Measurements from ENCODE around the gene DDX11.
"Not testable (repeated sequence)": the region's sequence is repeated elsewhere in the genome, so short reads cannot be mapped to it uniquely, and the experiment has no call there.

Gene DDX11

DNA sequence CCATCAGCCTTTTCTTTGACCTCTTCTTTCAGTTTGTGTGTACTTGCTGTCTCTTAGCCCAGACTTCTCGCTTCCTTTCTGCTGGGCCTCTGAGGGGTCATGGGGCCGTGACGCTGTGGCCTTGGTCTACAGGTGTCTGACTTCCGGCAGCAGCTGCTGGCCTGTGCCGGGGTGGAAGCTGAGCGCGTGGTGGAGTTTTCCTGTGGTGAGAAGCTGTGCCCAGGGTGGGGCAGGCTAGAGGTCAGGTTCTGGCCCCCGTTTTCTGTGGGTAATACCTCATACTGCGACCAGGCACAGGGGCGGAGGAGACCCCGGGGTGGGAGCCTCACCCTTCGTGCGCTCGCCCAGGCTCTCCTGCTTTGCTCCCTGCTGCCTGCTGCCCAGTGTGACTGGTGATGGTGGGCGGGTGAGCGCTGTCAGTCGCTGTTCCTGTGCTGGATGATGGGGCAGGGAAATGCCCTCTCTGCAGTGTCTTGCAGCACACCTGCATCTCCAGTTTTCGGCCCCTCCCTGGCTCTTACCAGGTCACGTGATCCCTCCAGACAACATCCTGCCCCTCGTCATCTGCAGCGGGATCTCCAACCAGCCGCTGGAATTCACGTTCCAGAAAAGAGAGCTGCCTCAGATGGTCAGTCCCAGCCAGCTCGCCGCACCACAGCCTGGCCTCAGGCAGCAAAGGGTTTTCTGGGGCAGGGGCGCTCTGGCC is 27.0 kb downstream of the DDX11 start:
- FAIRE-seq, result not testable (repeated sequence)

DNA sequence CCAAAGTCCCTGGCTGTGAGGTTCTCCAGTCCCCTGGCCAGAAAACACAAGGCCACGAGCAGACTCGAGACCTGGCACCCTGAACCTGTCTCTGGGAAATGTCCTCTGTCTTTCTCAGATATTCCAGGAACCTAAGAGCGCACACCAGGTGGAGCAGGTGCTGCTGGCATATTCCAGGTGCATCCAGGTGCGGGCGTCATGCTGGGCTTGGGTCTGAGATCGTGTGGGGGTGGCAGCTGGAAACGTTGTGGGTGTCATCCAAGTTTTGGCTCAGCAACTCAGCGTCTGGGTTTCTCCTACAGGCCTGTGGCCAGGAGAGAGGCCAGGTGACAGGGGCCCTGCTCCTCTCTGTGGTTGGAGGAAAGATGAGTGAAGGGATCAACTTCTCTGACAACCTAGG is 28.5 kb downstream of the DDX11 start:
- not testable (repeated sequence) for FAIRE-seq

DNA sequence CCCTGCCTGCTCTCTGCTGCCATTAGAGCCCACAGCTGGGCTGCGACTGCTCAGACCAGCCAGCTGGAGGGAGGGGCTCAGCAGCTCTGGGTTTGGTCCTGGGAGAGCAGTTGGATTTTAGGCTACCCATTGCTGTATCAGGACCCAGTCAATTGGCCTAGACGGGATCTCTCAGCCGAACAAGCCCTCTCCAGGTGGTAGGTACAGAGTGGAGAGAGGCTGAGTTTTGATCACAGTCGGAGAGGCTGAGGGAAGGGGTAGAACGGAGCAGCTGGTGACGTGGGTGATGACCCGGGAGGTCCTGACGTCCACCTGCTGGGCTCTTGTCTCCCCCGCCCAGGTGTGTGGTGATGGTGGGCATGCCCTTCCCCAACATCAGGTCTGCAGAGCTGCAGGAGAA is 28.9 kb downstream of the DDX11 start:
- not testable (repeated sequence) for FAIRE-seq

DNA sequence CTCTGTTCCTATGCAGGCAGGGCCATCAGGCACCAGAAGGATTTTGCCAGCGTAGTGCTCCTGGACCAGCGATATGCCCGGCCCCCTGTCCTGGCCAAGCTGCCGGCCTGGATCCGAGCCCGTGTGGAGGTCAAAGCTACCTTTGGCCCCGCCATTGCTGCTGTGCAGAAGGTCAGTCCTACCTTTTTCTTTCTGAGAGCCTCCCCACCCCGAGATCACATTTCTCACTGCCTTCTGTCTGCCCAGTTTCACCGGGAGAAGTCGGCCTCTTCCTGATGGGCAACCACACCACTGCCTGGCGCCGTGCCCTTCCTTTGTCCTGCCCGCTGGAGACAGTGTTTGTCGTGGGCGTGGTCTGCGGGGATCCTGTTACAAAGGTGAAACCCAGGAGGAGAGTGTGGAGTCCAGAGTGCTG is 29.9 kb downstream of the DDX11 start:
- not testable (repeated sequence) for FAIRE-seq

DNA sequence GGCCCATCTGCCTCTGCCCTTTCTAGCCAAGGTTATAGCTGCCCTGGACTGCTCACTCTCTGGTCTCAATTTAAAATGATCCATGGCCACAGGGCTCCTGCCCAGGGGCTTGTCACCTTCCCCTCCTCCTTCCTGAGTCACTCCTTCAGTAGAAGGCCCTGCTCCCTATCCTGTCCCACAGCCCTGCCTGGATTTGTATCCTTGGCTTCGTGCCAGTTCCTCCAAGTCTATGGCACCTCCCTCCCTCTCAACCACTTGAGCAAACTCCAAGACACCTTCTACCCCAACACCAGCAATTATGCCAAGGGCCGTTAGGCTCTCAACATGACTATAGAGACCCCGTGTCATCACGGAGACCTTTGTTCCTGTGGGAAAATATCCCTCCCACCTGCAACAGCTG is 30.6 kb downstream of the DDX11 start:
- not testable (repeated sequence) for FAIRE-seq

DNA sequence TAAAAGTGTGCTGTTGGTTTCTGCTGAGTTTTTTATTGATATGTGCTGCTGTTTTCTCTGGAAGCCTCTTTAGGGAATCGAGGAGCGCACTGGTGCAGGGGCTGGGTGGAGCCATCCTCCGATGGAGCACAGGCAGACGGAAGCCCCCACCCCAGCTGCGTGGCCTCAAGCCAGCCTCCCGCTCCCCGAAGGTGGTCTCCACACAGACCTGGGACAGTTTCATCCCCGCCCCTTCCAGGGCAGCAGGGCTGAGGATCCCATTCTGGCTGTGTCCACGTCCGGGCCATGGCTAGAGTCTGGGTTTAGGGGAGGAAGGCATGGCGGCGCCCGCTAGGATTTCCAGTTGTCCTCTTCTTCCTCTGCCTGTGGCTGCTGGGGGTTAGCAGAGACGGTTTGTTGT is 31.1 kb downstream of the DDX11 start:
- not testable (repeated sequence) for FAIRE-seq

DNA sequence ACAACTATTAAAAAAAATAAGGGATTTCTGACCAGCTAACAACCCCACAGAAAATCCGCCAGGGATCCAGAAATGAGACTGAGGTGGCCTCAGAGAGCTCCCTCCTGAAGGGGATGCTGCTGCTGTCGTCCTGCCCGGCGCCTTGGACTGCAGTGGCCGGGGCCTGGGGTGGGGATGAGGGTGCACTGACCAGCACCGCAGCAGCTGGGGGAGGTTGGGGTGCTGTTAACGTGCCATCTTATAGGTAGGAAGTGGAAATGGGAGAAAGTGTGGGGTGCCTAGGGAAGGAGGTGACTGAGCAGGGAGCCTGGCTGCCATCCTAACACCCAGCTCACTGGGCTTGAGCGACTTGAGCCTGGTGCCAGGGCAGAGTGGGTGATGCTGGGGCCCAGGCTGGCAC is 32.0 kb downstream of the DDX11 start:
- FAIRE-seq, result no peak

DNA sequence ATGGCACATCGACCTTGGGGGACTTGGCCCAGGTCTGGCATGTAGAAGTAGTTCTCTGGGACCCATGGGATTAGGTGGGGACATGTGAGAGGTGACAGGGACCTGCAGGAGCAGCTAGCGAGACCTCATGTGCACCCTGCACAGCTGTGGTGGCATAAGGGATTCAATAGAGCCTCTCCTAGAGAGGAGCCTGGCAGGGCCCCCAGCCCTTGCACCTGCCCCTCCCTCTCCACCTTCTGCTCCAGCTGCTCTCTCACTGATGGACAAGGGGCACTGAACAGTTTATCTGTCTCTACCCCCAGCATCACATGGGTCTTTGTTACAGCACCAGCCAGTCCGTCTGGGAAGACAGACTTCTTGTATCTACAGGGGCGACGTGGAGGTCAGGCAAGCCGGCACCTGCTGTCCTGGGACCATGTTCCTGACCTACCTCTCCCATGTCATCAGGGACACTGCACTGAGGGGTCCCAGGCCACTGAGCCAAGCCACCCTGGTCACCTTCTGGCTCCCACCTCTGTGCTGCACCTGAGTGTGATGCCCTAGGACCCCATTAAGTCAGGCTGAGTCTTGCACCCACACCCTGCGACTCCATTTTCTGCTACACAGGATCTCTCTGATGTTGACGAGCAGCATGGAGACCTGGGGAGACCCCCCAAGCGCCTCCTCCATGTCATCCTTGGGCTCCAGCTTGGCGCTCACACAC is 32.6 kb downstream of the DDX11 start:
- FAIRE-seq, result no peak

DNA sequence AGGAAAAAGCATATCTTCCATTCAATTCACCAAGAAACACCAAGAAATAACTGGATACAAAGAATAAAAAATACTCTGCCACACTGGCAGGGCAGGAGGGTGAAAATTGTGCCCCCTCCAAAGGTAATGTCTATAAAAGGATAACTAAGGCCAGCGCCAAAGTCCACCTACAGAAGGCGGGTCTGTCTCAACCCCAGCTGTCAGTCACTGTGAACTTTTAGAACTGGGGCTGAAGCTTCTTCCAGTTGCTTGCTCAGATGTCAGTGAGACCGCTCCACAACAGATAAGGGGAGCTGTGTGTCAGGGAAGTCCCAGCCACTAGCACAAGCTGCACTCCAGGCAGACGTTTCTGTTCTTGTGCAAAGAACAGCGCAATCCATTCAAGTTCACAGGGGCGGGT is 36.1 kb downstream of the DDX11 start:
- FAIRE-seq, result not testable (repeated sequence)

DNA sequence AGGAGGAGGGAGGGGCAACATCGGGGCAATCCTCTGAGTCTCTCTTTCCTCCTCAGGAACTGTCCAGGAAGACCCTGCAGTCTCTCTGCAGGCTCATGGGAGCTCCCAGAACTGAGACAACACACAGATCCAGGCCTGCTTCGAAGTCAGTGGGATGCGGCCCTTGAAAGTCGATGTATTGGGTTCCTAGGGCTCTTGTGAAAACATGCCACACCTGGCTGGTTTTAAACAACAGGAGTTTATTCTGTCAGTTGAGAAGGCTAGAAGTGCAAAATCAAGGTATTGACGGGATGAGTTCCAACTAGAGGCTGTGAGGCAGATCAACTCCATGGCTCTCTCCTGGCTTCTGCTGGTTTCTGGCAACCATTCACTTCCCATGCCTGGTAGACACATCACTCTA is 36.6 kb downstream of the DDX11 start:
- FAIRE-seq, result not testable (repeated sequence)

DNA sequence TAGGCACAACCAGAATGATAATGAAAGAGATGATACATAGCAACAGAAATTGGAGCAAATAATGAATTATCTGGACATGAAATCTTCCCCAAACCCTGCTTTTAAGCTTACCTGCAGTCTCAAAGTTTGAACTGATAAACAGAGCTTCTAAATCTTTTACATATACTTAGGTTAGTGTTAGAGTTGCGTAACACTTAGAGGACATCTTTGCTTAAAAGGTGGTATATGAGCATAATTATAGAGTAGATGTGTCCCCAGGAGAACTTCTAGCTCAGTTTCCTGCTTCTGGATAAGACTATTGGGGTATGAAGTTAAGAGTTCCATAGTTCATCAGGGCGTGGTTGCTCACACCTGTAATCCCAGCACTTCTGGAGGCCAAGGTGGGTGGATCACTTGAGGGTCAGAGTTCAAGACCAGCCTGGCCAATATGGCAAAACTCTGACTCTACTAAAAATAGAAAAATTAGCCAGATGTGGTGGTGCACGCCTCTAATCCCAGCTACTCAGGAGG is 41.5 kb downstream of the DDX11 start:
- FAIRE-seq, result not testable (repeated sequence)

DNA sequence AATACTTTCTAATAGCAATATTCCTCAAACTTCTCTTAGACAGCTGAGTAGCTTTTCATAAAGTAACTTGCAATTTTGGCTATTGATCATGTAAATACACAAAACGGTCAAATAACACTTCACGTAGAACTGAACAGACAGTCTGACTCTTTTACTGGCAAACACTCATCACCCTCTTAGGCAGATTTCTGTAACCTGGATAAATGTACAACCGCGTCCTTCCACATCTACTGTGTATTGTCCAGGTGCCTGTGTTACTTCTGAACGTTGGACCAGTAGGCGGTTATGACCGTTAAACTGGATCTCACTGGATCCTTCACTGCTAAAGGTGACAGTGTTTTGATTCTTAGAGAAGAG is 43.2 kb downstream of the DDX11 start:
- not testable (repeated sequence) for FAIRE-seq

DNA sequence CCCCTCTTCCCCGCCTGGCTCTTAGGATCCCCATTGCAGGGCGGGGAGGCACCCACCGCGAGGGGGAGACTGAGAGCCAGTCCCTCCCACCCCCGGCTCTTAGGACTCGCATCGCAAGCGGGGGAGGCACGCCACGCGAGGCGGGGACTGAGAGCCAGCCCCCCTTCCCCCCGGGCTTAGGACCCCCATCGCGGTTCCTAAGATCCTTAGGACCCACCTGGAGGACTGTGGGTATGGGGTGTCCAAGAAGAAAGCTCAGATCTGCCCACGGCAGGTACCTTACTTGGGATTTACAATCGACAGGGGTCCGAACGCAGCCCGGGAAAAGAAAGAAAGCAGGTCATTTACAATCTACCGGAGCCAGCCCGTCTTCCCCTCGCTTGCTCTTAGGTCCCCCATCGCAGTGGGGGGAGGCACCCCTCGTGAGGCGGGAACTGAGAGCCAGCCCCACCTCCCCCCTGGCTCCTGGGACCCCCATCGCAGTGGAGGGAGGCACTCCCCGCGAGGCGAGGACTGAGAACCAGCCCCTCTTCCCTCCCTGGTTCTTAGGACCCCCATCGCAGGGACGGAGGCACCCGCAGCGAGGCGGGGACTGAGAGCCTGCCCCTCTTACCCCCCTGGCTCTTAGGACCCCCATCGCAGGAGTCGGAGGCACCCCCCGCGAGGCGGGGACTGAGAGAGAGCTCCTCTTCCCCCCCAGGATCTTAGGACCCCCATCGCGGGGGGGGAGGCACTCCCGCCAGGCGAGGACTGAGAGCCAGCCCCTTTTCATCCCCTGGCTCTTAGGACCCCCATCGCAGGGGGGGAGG is 43.7 kb downstream of the DDX11 start:
- FAIRE-seq, result no peak

DNA sequence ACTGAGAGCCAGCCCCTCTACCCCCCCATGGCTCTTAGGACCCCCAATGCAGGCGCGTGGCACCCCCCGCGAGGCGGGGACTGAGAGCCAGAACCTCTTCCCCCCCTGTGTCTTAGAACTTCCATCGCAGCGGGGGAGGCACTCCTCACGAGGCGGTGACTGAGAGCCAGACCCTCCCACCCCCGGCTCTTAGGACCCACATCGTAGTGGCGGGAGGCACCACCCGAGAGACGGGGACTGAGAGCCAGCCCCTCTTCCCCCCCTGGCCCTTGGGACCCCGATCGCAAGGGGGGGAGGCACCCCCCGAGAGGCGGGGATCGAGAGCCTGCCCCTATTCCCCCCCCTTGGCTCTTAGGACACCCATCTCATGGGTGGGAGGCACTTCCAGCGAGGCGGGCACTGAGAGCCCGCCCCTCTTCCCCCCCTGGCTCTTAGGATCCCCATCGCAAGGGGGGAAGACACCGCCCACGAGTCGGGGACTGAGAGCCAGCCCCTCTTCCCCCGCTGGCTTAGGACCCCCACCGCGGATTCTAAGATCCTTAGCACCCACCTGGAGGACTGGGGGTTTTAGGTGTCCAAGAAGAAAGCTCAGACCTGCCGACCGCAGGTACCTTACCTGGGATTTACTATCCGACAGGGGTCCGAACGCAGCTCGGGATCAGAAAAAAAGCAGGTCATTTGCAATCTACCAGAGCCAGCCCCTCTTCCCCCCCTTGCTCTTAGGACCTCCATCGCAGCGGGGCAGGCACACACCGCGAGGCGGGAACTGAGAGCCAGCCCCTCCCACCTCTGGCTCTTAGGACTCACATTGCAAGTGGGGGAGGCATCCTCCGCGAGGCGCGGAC is 44.9 kb downstream of the DDX11 start:
- FAIRE-seq, result no peak

DNA sequence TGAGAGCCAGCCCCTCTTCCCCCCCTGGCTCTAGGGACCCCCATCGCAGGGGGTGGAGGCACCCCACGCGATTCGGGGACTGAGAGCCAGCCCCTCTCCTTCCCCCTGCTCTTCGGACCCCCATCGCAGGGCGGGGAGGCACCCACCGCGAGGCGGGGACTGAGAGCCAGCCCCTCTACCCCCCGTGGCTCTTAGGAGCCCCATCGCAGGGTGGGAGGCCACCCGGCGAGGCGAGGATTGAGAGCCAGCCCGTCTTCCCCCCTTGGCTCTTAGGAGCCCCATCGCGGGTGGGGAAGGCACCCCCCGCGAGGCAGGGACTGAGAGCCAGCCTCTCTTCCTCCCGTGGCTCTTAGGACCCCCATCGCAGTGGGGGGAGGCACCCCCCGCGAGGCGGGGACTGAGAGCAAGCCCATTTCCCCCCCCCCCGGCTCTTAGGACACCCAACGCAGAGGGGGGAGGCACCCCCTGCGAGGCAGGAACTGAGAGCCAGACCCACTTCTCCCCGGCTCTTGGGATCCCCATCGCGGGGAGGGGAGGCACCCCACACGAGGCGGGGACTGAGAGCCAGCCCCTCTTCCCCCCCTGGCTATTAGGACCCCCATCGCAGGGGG is 45.6 kb downstream of the DDX11 start:
- FAIRE-seq, result no peak

DNA sequence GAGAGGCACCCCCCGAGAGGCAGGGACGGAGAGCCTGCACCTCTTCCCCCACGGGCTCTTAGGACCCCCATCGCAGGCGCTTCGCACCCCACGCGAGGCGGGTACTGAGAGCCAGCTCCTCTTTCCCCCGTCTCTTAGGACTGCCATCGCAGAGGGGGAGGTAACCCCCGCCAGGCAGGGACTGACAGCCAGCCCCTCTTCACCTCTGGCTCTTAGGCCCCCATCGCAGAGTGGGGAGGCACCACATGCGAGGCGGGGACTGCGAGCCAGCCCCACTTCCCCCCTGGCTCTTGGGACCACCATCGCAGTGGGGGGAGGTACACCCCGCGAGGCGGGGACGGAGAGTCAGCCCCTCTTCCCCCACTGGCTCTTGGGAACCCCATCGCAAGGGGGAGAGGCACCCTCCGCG is 46.1 kb downstream of the DDX11 start:
- FAIRE-seq, result no peak

DNA sequence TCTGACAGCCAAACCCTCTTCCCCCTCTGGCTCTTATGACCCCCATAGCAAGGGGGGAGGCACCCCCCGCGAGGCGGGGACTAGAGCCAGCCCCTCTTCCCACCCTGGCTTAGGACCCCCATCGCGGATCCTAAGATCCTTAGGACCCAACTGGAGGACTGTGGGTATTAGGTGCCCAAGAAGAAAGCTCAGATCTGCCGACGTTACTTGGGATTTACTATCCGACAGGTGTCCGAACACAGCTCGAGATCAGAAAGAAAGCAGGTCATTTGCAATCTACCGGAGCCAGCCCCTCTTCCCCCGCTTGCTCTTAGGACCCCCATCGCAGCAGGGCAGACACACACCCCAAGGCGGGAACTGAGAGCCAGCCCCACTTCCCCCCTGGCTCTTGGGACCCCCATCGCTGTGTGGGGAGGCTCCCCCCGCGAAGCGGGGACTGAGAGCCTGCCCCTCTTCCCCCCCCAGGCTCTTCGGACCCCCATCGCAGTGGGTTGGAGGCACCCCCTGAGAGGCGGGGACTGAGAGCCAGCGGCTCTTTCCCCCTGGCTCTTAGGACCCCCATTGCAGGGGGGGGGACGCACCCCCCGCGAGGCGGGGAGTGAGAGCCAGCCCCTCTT is 46.8 kb downstream of the DDX11 start:
- no peak for FAIRE-seq

DNA sequence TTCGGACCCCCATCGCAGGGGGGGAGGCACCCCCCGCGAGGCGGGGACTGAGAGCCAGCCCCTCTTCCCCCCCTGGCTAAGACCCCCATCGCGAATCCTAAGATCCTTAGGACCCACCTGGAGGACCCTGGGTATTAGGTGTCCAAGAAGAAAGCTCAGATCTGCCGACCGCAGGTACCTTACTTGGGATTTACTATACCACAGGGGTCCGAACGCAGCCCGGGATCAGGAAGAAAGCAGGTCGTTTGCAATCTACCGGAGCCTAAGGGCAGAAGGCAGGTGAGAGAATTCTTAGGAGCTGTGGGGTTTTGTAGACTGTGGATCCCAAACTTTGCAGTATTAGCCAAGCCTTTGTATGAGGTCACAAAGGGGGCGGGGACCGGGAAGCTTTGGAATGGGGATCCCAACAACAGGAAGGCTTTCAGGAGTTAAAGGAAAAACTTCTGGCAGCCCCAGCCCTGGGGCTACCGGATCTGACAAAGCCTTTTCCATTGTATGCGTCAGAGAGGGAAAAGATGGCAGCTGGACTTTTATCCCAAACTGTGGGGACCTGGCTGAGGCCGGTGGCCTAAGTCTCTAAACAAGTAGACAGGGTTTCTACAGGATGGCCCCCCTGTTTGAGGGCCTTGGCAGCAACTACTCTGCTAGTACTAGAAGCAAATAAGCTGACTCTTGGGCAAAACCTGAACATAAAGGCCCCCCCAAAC is 47.5 kb downstream of the DDX11 start:
- not testable (repeated sequence) for FAIRE-seq

DNA sequence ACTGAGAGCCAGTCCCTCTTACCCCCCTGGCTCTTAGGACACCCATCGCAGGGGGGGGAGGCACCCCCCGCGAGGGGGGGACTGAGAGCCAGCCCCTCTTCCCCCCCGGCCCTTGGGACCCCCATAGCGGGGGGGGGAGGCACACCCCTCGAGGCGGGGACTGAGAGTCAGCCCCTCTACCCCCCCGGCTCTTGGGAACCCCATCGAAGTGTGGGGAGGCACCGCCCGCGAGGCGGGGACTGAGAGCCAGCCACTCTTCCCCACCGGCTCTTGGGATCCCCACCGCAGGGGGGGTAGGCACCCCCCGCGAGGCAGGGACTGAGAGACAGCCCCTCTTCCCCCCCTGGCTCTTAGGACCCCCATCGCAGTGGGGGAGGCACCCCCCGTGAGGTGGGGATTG is 48.8 kb downstream of the DDX11 start:
- FAIRE-seq, result no peak

DNA sequence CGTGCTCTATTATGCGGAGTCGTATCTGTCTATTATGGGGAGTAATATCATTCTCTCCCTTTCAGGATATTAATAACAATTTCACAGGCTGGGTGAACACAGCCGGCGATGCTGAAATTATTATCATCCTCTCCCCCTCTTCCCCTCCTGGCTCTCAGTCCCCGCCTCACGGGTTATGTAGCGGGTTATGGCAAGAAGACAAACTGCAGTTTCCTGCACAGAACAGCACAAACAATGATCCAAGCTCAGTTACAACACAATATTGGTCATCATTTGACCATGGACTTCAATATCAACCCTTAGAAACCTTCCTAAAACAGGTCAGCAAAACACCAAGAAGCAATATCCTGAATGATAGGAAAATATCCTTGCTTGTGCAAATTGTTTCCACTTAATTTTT is 50.5 kb downstream of the DDX11 start:
- not testable (repeated sequence) for FAIRE-seq

DNA sequence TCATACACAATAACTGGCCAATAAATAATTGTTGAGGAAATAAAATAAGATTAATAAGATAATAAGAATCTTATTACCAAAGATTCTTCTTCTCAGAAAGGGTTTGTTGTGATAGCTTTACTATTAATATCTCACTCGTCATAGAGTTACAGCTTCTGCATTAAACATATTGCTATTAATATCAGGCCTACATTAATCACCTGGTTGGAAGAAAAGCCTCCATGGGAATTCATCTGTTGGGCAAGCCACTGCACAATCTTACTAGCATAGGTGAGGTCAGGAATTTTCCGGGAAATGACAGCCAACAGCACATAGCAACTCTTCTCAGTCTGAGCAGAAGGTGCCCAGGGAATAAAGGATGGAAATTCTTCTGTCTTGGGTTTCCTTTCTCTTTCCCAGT is 51.5 kb downstream of the DDX11 start:
- not testable (repeated sequence) for FAIRE-seq
